GM13976 (cell line): ENCODE data around the gene OSBPL7.

ENCODE experiments used
- DNase-seq: peaks from one replicate; pipeline ENCODE4 v3.0.0; 2012; ENCODE audit warnings: low spot score
- CTCF ChIP-seq: IDR thresholded peaks from 2 replicates; pipeline ENCODE4 v1.5.1; 2012; ENCODE audit warnings: borderline replicate concordance, mild to moderate bottlenecking; ENCODE audit not compliant: insufficient read depth; ENCODE audit errors: extremely low read depth, missing control alignments, control extremely low read depth
- in situ Hi-C: fragments of 300-500 bp; cut with MboI; formaldehyde crosslinking; loops from one replicate; pipeline ENCODE4 v1.12.0; 2022; ENCODE audit warnings: low sequenced_read_pairs, mixed read lengths, inconsistent platforms; ENCODE audit not compliant: unreplicated experiment

Gene OSBPL7

GRCh38 chr17:47816947-47817346 is 4.6 kb downstream of the OSBPL7 start:
- DNase-seq: no peak
- in situ Hi-C loops: no loop called here
- no peak for TF ChIP-seq CTCF

GRCh38 chr17:47816111-47816735 is 5.4 kb downstream of the OSBPL7 start:
- in situ Hi-C loops: no loop called here
- TF ChIP-seq CTCF: no peak
- DNase-seq: no peak

- DNase-seq: no peak
- no peak for TF ChIP-seq CTCF
- in situ Hi-C loops: no loop called here
Observed at GRCh38 chr17:47815106-47815918, 6.3 kb downstream of the OSBPL7 start.

GRCh38 chr17:47813512-47814031 is 8.0 kb downstream of the OSBPL7 start:
- no peak for TF ChIP-seq CTCF
- in situ Hi-C loops: no loop called here
- no peak for DNase-seq

GRCh38 chr17:47813077-47813476 is 8.5 kb downstream of the OSBPL7 start:
- in situ Hi-C loops: no loop called here
- no peak for TF ChIP-seq CTCF
- no peak for DNase-seq

GRCh38 chr17:47812146-47812920 is 9.3 kb downstream of the OSBPL7 start:
- no peak for TF ChIP-seq CTCF
- in situ Hi-C loops: no loop called here
- no peak for DNase-seq
